ENCODE data around the gene LONRF3.
"Not testable (repeated sequence)": the region's sequence is repeated elsewhere in the genome, so short reads cannot be mapped to it uniquely, and the experiment has no call there.

The LONRF3 gene

DNA sequence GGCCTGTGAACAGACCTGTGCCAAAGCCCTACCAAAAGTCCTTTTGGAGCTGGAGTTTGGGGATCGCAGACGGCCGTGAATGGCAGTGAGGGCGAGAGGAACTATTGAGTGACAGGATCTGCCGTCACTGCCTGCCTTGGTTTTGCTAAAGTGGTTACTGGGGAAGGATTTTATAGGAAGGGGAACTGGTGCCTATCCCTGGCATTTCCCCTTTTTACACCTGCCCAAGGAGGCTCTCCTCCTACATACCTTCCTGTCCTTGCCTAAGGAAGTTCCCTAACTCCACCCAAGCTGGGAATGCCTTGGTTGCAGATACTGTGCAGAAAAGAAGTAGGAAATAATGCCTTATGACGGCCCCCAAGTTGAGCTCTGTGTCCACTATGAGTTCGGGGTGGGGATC is 14.5 kb downstream of the LONRF3 start:
- no peak for DNase-seq (ENCODE audit: low read depth)

DNA sequence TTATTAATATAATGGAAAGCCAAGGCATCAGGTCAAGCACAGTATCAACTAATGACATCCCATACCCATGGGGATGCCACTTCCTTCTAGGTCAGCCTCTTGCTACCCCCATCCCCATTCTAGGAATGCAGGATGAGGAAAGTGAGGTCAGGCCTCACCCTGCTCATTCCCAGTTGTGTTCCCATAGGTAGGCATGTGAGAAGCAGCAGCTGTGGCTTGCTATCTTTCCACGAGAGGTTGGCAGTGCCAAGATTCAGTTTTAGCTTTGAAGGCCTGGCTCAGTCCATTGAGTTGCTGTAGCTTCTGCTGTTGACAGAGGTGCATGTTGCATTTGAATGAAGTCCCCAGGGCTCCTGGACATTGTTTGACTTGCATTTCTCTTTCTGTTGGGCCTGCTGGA is 15.5 kb downstream of the LONRF3 start:
- DNase-seq (ENCODE audit: low read depth) = no peak

DNA sequence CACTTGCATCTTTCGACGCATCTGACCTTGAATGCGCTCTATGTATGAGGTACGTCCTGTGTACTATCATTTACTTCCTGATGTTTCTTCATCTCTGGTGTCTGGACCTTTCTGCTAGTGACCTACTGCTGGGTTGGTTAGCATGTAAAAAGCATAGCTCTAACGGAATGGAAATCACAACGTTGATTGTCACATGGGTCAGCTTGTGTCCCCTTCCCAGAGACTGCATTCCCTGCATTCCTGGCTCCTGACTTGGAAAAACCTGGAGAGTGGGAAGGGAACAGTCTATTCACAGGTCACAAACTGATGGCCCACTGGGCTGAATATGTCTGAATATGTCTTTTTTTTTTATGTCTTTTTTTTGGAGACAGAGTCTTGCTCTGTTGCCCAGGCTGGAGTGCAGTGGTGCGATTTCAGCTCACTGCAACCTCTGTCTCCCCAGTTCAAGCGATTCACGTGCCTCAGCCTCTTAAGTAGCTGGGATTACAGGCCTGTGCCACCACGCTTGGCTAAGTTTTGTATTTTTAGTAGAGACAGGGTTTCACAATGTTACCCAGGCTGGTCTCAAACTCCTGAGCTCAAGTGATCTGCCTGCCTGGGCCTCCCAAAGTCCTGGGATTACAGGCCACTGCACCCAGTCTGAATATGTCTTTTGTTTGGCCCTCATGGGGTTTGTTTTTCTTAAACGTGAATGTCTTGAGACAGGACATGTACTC is 16.3 kb downstream of the LONRF3 start:
- no peak for DNase-seq (ENCODE audit: low read depth)

DNA sequence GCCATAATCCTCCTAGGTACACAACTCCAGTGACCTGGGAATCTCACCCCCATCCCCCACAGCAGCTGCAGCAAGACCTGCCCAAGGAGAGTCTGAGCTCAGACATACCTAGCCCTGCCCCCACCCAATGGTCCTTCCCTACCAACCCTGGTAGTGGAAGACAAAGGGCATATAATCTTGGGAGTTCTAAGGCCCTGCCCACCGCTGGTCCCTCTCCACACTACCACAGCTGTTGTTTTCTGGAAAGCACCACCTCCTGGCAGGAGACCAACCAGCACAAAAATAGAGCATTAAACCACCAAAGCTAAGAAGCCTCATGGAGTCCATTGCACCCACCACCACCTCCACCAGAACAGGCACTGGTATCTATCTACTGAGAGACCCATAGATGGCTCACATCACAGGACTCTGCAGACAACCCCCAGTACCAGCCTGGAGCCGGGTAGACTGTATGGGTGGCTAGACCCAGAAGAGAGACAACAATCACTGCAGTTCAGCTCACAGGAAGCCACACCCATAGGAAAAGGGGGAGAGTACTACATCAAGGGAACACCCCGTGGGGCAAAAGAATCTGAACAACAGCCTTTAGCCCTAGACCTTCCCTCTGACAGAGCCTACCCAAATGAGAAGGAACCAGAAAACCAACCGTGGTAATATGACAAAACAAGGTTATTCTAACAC is 18.2 kb downstream of the LONRF3 start:
- not testable (repeated sequence) for DNase-seq (ENCODE audit: low read depth)

GRCh38 chrX:119003462-119003861 is 29.0 kb downstream of the LONRF3 start:
- no peak for DNase-seq (ENCODE audit: low read depth)

GRCh38 chrX:119004920-119005524 is 30.6 kb downstream of the LONRF3 start:
- DNase-seq (ENCODE audit: low read depth) = peak; percentile 15

DNA sequence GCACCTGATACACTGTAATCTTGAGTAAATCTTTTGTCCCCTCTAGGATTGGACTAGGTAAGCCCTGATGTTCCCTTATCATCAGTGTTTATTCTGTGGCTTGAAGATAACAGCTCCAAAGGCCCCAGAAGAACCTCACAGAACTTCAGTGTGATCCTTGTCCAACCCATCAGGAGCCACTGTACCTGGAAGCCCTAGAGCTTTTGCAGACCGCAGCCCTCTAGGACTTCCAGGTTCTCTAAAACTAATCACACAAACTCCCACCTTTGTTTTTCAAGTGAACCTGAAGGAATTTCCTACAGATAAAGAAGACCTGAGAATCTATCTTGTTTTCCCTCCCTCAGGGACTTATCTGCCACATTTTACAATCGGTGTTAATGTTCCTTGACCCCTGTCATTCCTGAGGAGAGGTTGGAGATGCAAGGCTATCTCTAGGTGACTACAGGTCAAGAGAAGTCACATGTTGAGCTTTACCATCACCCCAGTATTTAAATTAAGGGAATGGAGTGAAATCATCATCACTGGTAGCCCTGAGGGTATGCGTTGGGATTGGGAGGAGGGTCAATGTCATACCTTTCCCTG is 32.9 kb downstream of the LONRF3 start:
- no peak for DNase-seq (ENCODE audit: low read depth)

- no peak for DNase-seq (ENCODE audit: low read depth)
These were observed 33.8 kb downstream of the LONRF3 start for GRCh38 chrX:119008110-119008744.

GRCh38 chrX:119009071-119009470 is 34.7 kb downstream of the LONRF3 start:
- DNase-seq (ENCODE audit: low read depth) = no peak

DNA sequence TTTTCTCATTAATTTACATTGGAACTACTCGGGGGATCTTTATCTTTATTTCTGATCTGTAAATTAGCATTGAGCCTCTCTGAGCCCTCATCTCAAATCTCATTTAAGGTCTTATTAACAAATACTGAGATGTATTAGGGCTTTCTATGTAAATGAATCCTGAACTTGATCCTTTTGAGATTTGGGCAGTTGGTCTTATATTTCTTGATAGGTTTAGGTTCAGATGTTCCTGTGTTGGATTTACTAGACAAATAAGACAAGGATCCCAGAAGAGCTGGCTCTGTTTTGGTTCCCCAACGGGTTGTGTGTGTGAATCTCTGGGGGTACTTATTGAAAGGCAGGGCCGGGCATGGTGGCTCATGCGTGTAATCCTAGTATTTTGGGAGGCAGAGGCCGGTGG is 36.1 kb downstream of the LONRF3 start:
- no peak for DNase-seq (ENCODE audit: low read depth)

DNA sequence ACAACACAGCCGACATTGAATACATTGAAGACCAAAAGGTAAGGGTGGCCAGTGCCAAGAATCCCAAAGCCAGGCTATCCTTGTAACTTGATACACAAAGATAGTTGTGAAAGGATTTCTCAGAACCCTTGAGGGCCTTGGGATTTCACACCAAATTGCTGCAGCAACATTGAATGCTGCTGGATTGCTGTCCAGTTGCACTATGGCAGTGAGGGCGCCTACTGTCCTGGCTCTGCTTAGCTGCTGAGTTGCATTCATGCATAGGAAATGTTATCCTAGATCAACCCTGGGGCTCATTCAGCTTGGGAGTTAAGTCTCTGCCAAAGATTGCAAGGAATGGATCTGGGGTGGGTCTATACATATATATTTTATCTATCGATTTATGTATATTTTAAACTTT is 38.7 kb downstream of the LONRF3 start:
- DNase-seq (ENCODE audit: low read depth) = no peak

GRCh38 chrX:119015407-119016237 is 41.2 kb downstream of the LONRF3 start:
- DNase-seq (ENCODE audit: low read depth) = no peak

DNA sequence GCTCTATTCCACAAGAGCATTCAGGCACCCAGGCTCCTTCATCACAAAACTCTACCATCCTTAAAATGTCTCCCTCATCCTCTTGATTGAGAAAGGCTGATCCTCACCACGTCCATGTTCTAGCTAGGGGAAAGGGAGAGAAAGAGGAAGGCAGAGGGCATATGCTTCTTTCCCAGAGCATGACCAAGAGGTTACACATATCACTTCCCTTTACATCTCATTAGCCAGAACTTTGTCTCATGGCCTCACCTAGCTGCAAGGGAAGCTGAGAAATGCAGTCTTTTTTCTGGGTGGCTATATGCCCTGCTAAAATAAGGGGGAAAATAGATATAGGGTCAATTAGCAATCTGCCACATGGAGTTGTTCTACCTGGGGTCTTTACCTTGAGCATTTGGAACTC is 42.7 kb downstream of the LONRF3 start:
- no peak for DNase-seq (ENCODE audit: low read depth)

GRCh38 chrX:119025900-119026299 is 51.5 kb downstream of the LONRF3 start:
- no peak for DNase-seq (ENCODE audit: low read depth)

DNA sequence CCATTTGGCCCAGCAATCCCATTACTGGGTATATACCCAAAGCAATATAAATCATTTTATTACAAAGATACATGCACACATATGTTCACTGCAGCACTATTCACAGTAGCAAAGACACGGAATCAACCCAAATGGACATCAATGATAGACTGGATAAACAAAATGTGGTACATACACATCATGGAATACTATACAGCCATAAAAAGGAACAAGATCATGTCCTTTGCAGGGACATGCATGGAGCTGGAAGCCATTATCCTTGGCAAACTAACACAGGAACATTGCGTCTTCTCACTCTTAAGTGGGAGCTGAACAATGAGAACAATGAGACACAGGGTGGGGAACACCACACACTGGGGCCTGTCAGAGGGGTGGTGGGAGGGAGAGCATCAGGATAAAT is 51.9 kb downstream of the LONRF3 start:
- not testable (repeated sequence) for DNase-seq (ENCODE audit: low read depth)

DNA sequence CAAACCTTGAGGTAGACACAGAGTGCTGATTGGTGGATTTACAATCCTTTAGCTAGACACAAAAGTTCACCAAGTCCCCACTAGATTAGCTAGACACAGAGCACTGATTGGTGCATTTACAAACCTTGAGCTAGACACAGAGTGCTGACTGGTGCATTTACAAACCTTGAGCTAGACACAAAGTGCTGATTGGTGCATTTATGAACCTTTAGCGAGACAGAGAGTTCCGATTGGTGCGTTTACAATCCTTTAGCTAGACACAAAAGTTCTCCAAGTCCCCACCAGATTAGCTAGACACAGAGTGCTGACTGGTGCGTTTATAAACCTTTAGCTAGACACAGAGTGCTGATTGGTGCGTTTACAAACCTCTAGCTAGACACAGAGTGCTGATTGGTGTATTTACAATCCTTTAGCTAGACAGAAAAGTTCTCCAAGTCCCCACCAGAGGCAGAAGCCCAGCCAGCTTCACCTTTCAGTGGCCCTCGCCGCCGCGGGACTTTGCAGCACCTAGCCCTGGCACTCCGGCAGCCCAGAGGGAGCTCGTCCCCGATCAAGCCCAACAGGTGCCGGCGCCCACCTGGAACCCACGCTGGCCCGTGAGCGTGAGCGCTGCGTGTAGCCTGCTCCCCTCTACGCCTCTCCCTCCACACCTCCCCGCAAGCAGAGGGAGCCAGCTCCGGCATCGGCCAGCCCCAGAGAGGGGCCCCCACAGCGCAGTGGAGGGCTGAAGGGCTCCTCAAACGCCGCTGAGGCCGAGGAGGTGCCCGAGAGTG is 53.7 kb downstream of the LONRF3 start:
- DNase-seq (ENCODE audit: low read depth) = not testable (repeated sequence)

GRCh38 chrX:119028733-119029330 is 54.4 kb downstream of the LONRF3 start:
- DNase-seq (ENCODE audit: low read depth) = no peak

- DNase-seq (ENCODE audit: low read depth) = not testable (repeated sequence)
These were observed 55.2 kb downstream of the LONRF3 start for GRCh38 chrX:119029656-119030055.

DNA sequence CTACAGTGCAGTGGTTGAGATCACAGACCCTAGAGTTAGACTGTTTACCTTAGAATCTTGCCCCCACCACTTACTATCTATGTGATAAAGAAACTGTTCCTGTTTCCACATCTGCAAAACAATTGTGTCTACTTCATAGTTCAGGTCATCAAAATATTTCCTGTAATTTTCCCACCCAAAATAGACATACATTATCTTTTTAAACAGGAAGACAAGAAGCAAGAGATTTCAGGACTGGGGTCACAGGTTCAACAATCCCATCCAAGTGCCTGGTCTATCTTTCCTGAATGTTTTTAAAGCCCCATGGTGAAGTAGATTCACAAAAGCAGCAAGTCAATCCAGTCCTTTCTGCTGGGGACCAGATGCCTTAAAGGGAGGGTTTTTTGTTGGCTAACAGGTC is 56.6 kb downstream of the LONRF3 start:
- no peak for DNase-seq (ENCODE audit: low read depth)

Data from CMK (cell line).